Activated CD4-positive, CD25-positive, alpha-beta regulatory T cell treated with anti-CD3 and anti-CD28 coated beads, Interleukin-2, amount 50 U/mL, for 16 hours (primary cell): ENCODE measurements around the gene PAGR1.
"Not testable (repeated sequence)": the region's sequence is repeated elsewhere in the genome, so short reads cannot be mapped to it uniquely, and the experiment has no call there.

ENCODE experiments used
- DNase-seq: peaks from one replicate; pipeline ENCODE4 v3.0.0-alpha.2; 2020; ENCODE audit warnings: low read depth, low spot score

PAGR1 gene

GRCh38 chr16:29864205-29864604, 48.3 kb downstream of the PAGR1 start:
- no peak for DNase-seq

- no peak for DNase-seq
Measured at GRCh38 chr16:29868396-29869009, 52.6 kb downstream of the PAGR1 start.

DNA sequence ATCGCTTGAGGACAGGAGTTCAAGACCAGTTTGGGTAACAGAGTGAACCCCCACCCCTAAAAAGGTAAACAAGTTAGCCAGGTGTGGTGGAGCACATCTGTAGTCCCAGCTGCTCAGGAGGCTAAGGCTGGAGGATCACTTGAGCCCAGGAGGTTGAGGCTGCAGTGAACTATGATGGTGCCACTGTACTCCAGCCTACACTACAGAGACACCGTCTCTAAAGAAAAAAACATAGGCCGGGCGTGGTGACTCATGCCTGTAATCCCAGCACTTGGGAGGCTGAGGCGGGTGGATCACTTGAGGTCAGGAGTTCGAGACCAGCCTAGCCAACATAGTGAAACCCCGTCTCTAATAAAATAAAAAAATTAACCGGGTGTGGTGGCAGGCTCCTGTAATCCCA, 53.1 kb downstream of the PAGR1 start:
- DNase-seq = not testable (repeated sequence)
